ENCODE results near the gene NOTCH2.

Gene NOTCH2

GRCh38 chr1:119987686-119988085 is 81.8 kb downstream of the NOTCH2 start:
- no peak overlapping the region for H2AK5ac ChIP-seq (ENCODE audit: low read depth, low read length)
- no peaks in the 10 kb centered on the region for H3K4me1 ChIP-seq (ENCODE audit: control insufficient read depth in 2 of 2, insufficient read depth in 1 of 2, low read depth in 1 of 2, low read length in 2 of 2)
- no peak overlapping the region for H3K18ac ChIP-seq (ENCODE audit: low read length)
- no peak overlapping the region for H3K27ac ChIP-seq (replicated peaks; ENCODE audit: low read length)
- no peak overlapping the region for H2AFZ ChIP-seq (ENCODE audit: low read length)
- H4K8ac ChIP-seq (ENCODE audit: low read depth, low read length), result no peak overlapping the region
- WGBS, 2 donors (ENCODE audit: extremely low coverage in 2 of 2, insufficient read length in 2 of 2, insufficient replicate concordance in 1 of 2), result no CpG with 5 or more reads among the region's 1 CpG
- no peaks in the 10 kb centered on the region for H3K27me3 ChIP-seq (ENCODE audit: control insufficient read depth in 3 of 3, insufficient read depth in 3 of 3, low read depth in 1 of 3, low read length in 3 of 3)
- no peaks in the 10 kb centered on the region for H3K9me3 ChIP-seq (replicated peaks in 1 of 2; ENCODE audit: control insufficient read depth in 2 of 2, insufficient read depth in 1 of 2, low read depth in 1 of 2, low read length in 2 of 2)
- no peaks in the 10 kb centered on the region for H3K79me1 ChIP-seq (ENCODE audit: low read depth, low read length)
- peaks cover 2 to 16% of the 10 kb centered on the region in 2 donors for H3K36me3 ChIP-seq (replicated peaks in 1 of 2; ENCODE audit: control insufficient read depth in 2 of 2, insufficient read depth in 2 of 2, low read length in 2 of 2)
- H2BK15ac ChIP-seq (ENCODE audit: low read length), result no peak overlapping the region
- H2BK5ac ChIP-seq (ENCODE audit: low read length), result no peak overlapping the region
- H2BK120ac ChIP-seq (ENCODE audit: low read depth, low read length), result no peak overlapping the region
- no peak overlapping the region for H4K91ac ChIP-seq (ENCODE audit: low read depth, low read length, poor library complexity)
- H3K9ac ChIP-seq (ENCODE audit: low read depth, low read length, poor library complexity), result no peak overlapping the region
- H3K14ac ChIP-seq (ENCODE audit: low read length), result no peak overlapping the region
- H3K4me2 ChIP-seq (ENCODE audit: insufficient read depth, low read length, poor library complexity, severe bottlenecking), result no peak overlapping the region
- DNase-seq (ENCODE audit: low spot score), result no peak
- H3K4ac ChIP-seq (ENCODE audit: low read length), result no peak overlapping the region
- no peak overlapping the region for H3K4me3 ChIP-seq (ENCODE audit: low read length in 2 of 2)
- no peak overlapping the region for H3K23ac ChIP-seq (ENCODE audit: low read depth, low read length, poor library complexity)
- H2BK12ac ChIP-seq (ENCODE audit: low read length), result no peak overlapping the region

- Histone ChIP-seq H3K27me3 (ENCODE audit: control insufficient read depth in 3 of 3, insufficient read depth in 3 of 3, low read depth in 1 of 3, low read length in 3 of 3) (no peaks in the 10 kb centered on the region), H3K4ac (ENCODE audit: low read length) (no peak overlapping the region), H3K4me3 (ENCODE audit: low read length in 2 of 2) (no peak overlapping the region), H3K79me1 (ENCODE audit: low read depth, low read length) (no peaks in the 10 kb centered on the region), H3K36me3 (replicated peaks in 1 of 2; ENCODE audit: control insufficient read depth in 2 of 2, insufficient read depth in 2 of 2, low read length in 2 of 2) (peaks cover 2 to 16% of the 10 kb centered on the region in 2 donors), H4K8ac (ENCODE audit: low read depth, low read length) (no peak overlapping the region), H2AK5ac (ENCODE audit: low read depth, low read length) (no peak overlapping the region), H3K27ac (replicated peaks; ENCODE audit: low read length) (no peak overlapping the region), H2BK12ac (ENCODE audit: low read length) (no peak overlapping the region), H4K91ac (ENCODE audit: low read depth, low read length, poor library complexity) (no peak overlapping the region), H3K9ac (ENCODE audit: low read depth, low read length, poor library complexity) (no peak overlapping the region), H2BK5ac (ENCODE audit: low read length) (no peak overlapping the region), H3K9me3 (replicated peaks in 1 of 2; ENCODE audit: control insufficient read depth in 2 of 2, insufficient read depth in 1 of 2, low read depth in 1 of 2, low read length in 2 of 2) (no peaks in the 10 kb centered on the region), H3K4me1 (ENCODE audit: control insufficient read depth in 2 of 2, insufficient read depth in 1 of 2, low read depth in 1 of 2, low read length in 2 of 2) (no peaks in the 10 kb centered on the region), H3K14ac (ENCODE audit: low read length) (no peak overlapping the region), H2BK120ac (ENCODE audit: low read depth, low read length) (no peak overlapping the region), H2BK15ac (ENCODE audit: low read length) (no peak overlapping the region), H3K18ac (ENCODE audit: low read length) (no peak overlapping the region), H2AFZ (ENCODE audit: low read length) (no peak overlapping the region), H3K4me2 (ENCODE audit: insufficient read depth, low read length, poor library complexity, severe bottlenecking) (no peak overlapping the region), H3K23ac (ENCODE audit: low read depth, low read length, poor library complexity) (no peak overlapping the region)
- no CpG with 5 or more reads among the region's 2 CpGs for WGBS, 2 donors (ENCODE audit: extremely low coverage in 2 of 2, insufficient read length in 2 of 2, insufficient replicate concordance in 1 of 2)
- DNase-seq (ENCODE audit: low spot score), result no peak
Measured at GRCh38 chr1:119987112-119987511, 82.3 kb downstream of the NOTCH2 start.

- Histone ChIP-seq H2AK5ac (ENCODE audit: low read depth, low read length) (no peak overlapping the region), H3K36me3 (replicated peaks in 1 of 2; ENCODE audit: control insufficient read depth in 2 of 2, insufficient read depth in 2 of 2, low read length in 2 of 2) (peaks cover 2 to 16% of the 10 kb centered on the region in 2 donors), H3K27ac (replicated peaks; ENCODE audit: low read length) (no peak overlapping the region), H3K9ac (ENCODE audit: low read depth, low read length, poor library complexity) (no peak overlapping the region), H3K4me1 (ENCODE audit: control insufficient read depth in 2 of 2, insufficient read depth in 1 of 2, low read depth in 1 of 2, low read length in 2 of 2) (no peaks in the 10 kb centered on the region), H3K23ac (ENCODE audit: low read depth, low read length, poor library complexity) (no peak overlapping the region), H2BK5ac (ENCODE audit: low read length) (no peak overlapping the region), H4K8ac (ENCODE audit: low read depth, low read length) (no peak overlapping the region), H2BK120ac (ENCODE audit: low read depth, low read length) (no peak overlapping the region), H3K27me3 (ENCODE audit: control insufficient read depth in 3 of 3, insufficient read depth in 3 of 3, low read depth in 1 of 3, low read length in 3 of 3) (no peaks in the 10 kb centered on the region), H3K4ac (ENCODE audit: low read length) (no peak overlapping the region), H2BK15ac (ENCODE audit: low read length) (no peak overlapping the region), H4K91ac (ENCODE audit: low read depth, low read length, poor library complexity) (no peak overlapping the region), H3K4me3 (ENCODE audit: low read length in 2 of 2) (no peak overlapping the region), H3K9me3 (replicated peaks in 1 of 2; ENCODE audit: control insufficient read depth in 2 of 2, insufficient read depth in 1 of 2, low read depth in 1 of 2, low read length in 2 of 2) (no peaks in the 10 kb centered on the region), H2BK12ac (ENCODE audit: low read length) (no peak overlapping the region), H3K18ac (ENCODE audit: low read length) (no peak overlapping the region), H3K4me2 (ENCODE audit: insufficient read depth, low read length, poor library complexity, severe bottlenecking) (no peak overlapping the region), H3K79me1 (ENCODE audit: low read depth, low read length) (no peaks in the 10 kb centered on the region), H2AFZ (ENCODE audit: low read length) (no peak overlapping the region), H3K14ac (ENCODE audit: low read length) (no peak overlapping the region)
- DNase-seq (ENCODE audit: low spot score), result no peak
- no CpG with 5 or more reads among the region's 3 CpGs for WGBS, 2 donors (ENCODE audit: extremely low coverage in 2 of 2, insufficient read length in 2 of 2, insufficient replicate concordance in 1 of 2)
Measured at GRCh38 chr1:119986007-119986497, 83.4 kb downstream of the NOTCH2 start.

- Histone ChIP-seq H3K79me1 (ENCODE audit: low read depth, low read length) (peaks cover 2% of the 10 kb centered on the region), H3K14ac (ENCODE audit: low read length) (no peak overlapping the region), H3K27me3 (ENCODE audit: control insufficient read depth in 3 of 3, insufficient read depth in 3 of 3, low read depth in 1 of 3, low read length in 3 of 3) (no peaks in the 10 kb centered on the region), H2AK5ac (ENCODE audit: low read depth, low read length) (no peak overlapping the region), H2BK5ac (ENCODE audit: low read length) (no peak overlapping the region), H2BK12ac (ENCODE audit: low read length) (no peak overlapping the region), H3K23ac (ENCODE audit: low read depth, low read length, poor library complexity) (no peak overlapping the region), H3K27ac (replicated peaks; ENCODE audit: low read length) (no peak overlapping the region), H3K18ac (ENCODE audit: low read length) (no peak overlapping the region), H3K36me3 (replicated peaks in 1 of 2; ENCODE audit: control insufficient read depth in 2 of 2, insufficient read depth in 2 of 2, low read length in 2 of 2) (peaks cover 2 to 16% of the 10 kb centered on the region in 2 donors), H2BK15ac (ENCODE audit: low read length) (no peak overlapping the region), H3K4me1 (ENCODE audit: control insufficient read depth in 2 of 2, insufficient read depth in 1 of 2, low read depth in 1 of 2, low read length in 2 of 2) (no peaks in the 10 kb centered on the region), H4K8ac (ENCODE audit: low read depth, low read length) (no peak overlapping the region), H3K4me3 (ENCODE audit: low read length in 2 of 2) (no peak overlapping the region), H2AFZ (ENCODE audit: low read length) (no peak overlapping the region), H3K4me2 (ENCODE audit: insufficient read depth, low read length, poor library complexity, severe bottlenecking) (no peak overlapping the region), H2BK120ac (ENCODE audit: low read depth, low read length) (no peak overlapping the region), H4K91ac (ENCODE audit: low read depth, low read length, poor library complexity) (no peak overlapping the region), H3K9me3 (replicated peaks in 1 of 2; ENCODE audit: control insufficient read depth in 2 of 2, insufficient read depth in 1 of 2, low read depth in 1 of 2, low read length in 2 of 2) (no peaks in the 10 kb centered on the region), H3K4ac (ENCODE audit: low read length) (no peak overlapping the region), H3K9ac (ENCODE audit: low read depth, low read length, poor library complexity) (no peak overlapping the region)
- WGBS, 2 donors (ENCODE audit: extremely low coverage in 2 of 2, insufficient read length in 2 of 2, insufficient replicate concordance in 1 of 2), result no CpG with 5 or more reads among the region's 1 CpG
- DNase-seq (ENCODE audit: low spot score), result no peak
Measured at GRCh38 chr1:119984771-119985170, 84.7 kb downstream of the NOTCH2 start.
